Activated T-helper 9 cell treated with anti-CD3 and anti-CD28 coated beads, Interleukin-2, amount 50 U/mL, for 16 hours (primary cell): ENCODE data around the gene ARTN.

ENCODE experiments used
- DNase-seq: peaks from one replicate; pipeline ENCODE4 v3.0.0-alpha.2; 2020; ENCODE audit warnings: low read depth

ARTN gene

DNA sequence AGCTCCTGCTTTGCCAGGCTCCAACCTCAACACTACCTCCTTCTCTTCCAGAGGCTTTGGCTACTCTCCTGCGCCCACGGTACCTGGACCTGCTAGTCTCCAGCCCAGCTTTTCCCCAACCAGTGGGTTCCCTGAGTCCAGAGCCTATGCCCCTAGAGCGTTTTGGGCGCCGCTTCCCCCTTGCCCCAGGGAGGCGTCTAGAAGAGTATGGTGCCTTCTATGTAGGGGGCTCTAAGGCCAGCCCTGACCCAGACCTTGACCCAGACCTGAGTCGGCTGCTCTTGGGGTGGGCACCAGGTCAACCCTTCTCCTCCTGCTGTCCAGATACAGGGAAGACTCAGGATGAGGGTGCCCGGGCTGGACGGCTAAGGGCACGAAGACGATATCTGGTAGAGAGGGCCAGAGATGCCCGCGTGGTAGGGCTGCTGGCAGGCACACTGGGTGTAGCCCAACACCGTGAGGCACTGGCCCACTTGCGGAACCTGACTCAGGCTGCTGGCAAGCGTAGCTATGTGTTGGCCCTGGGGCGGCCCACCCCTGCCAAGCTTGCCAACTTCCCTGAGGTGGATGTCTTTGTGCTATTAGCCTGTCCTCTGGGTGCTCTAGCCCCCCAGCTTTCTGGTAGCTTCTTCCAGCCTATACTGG is 37.9 kb downstream of the ARTN start:
- DNase-seq, result no peak

- DNase-seq, result no peak
Measured at GRCh38 chr1:43973981-43974442, 40.4 kb downstream of the ARTN start.

DNA sequence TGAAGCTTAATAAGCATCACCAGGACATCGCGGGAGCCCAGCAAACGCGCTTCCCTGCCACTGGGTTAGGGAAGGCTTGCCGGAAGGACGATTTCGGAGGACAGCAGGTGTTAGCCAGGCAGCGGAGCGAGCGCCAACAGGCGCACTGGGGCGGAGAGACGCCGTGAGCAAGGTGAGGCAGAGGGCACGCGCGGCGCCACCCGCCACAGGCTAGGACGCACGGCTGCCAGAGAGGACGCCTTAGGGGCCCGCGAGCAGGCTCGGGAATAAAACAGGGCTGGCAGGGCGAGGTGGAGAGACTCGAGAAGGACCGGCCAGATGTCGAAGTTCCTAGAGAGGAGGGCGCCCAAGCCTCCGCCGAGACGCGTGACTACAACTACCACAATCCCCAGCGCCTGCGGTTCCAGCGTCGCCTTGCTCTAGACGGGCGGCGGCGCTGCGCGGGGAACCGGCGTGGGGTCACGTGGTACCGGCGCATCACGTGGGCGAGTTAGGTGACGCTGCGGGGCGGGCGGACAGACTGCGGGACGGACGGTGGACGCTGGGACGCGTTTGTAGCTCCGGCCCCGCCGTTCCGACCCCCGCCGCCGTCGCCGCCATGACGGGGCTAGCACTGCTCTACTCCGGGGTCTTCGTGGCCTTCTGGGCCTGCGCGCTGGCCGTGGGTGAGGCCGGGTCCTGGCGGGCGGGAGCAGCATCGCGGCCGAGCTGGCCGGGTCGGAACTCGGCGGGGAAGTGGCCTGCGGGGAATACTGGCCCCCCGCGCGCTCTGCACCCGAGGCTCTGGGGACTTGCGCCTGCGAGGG is 41.0 kb downstream of the ARTN start, which contains the start of gene ATP6V0B:
Gene ATP6V0B, plus strand, starts transcription at position 518 of the 806 bp plus-strand sequence. Its CDS starts 81 bp downstream, at position 599.
- DNase-seq, result peak; percentile 93

GRCh38 chr1:43975249-43975961 is 41.8 kb downstream of the ARTN start:
- DNase-seq, result no peak

DNA sequence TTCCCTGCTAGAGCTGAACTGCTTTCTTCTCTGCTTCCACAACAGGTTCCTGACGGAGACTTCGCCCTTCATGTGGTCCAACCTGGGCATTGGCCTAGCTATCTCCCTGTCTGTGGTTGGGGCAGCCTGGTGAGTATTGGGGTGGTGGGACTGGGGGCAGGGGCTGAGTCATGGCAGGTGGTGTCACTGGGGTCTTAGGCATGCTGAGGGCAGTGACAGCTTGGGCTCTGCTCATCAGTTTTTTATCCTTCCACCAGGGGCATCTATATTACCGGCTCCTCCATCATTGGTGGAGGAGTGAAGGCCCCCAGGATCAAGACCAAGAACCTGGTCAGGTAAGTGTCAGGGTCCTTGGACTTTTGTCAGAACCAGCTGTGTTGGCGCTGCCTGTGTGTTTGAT is 42.4 kb downstream of the ARTN start:
- DNase-seq, result no peak

GRCh38 chr1:43976890-43977289 is 43.3 kb downstream of the ARTN start:
- no peak for DNase-seq

GRCh38 chr1:43977376-43978263 is 44.0 kb downstream of the ARTN start:
- DNase-seq, result no peak

- DNase-seq, result no peak
Measured at GRCh38 chr1:43978264-43978550, 44.6 kb downstream of the ARTN start.

DNA sequence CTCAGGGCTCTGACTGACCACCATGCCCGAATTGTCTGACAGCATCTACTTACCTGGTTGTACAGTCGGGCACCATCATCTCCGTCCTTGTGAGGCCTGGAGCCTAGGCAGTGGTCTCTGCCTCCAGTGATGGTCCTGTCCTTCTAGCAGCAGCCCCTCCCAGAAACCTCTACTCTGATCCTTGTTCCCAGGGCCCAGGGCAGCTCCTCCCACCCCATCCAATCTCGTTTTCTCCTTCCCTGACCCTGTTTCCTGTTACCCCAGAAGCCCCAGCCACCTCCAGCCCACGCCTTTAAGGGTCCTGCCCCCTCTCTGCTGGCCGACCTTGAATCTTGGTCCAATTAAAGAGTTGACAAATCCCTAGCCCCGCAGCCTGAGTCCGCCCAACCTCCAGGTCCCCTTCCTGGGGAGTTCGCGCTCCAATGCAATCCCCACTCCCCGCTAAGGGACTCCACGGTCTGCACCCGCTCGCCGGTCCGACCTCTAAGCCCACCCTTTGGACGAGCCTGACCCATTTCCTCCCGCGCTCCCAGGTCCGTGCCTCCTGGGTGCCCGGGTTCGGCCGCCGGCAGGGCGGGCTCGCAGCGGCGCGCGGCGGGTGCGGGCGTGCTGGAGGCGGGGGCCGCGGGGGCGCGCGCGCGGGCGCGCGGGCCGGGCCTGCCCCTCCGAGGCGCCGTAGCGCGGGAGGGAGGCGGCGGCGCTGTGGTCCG is 45.1 kb downstream of the ARTN start, which contains the start of gene B4GALT2:
Gene B4GALT2, plus strand, starts transcription at position 660 of the 710 bp plus-strand sequence. CDS start 1,951 bp downstream, outside the sequence.
- DNase-seq, result no peak

DNA sequence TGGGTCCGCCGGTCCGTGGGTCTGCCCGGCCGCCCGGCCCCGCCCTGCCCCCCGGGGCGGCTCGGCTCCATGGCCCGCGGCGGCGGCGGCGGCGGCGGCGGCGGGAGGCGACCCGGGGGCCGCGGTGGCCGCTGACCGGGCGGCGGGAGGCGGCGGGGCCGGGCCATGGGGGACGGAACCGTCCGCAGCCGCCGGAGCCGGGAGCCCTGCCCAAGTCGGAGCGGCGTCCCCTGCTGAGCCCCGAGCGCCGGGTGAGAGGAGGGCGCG is 45.6 kb downstream of the ARTN start:
- DNase-seq, result no peak

- no peak for DNase-seq
Measured at GRCh38 chr1:43979528-43980254, 46.1 kb downstream of the ARTN start.

DNA sequence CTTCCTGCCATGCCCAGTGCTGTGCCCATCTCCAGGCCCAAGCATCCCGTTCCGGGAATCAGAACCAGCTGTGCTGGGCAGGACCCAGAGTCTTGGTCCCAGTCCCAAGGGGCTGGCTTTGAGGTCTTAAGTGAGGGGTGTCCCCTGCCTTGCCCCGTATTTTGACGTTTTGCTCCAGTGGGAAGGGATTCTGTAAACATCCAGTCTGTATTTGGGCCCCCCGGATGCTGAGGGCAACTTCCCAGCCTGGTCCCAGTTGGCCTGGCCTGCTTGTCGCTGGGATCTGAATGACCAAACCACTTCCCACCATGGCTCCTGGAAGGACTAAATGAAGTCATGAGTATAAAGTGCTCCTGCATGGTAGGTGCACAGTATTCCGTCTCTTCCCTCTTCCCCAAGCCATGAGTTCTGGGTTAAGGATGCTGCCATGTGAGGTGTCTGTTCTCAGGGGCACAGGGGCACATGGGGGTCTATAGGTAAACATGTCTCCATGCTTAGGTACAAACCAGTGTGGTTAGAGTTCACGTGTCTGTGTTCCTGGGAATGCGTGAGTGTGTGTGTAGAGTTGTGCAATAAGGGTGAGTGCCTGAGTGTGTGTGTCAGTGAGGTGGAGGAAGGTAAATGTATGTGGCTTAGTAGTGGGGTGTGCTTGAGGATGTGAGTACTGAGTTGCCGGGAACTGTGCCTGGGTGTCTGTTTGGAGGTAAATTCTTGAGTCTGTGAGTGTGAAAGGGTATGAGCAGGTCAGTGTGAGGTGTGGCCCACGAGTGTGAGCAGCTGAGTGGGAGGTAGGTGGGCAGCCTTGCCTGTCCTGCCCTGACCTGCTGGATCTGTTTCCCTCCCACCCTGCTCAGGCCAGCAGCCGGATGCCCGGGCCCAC is 46.9 kb downstream of the ARTN start:
- DNase-seq, result no peak

DNA sequence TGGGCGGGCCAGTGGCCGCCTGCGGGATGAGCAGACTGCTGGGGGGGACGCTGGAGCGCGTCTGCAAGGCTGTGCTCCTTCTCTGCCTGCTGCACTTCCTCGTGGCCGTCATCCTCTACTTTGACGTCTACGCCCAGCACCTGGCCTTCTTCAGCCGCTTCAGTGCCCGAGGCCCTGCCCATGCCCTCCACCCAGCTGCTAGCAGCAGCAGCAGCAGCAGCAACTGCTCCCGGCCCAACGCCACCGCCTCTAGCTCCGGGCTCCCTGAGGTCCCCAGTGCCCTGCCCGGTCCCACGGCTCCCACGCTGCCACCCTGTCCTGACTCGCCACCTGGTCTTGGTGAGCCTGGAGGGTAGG is 47.5 kb downstream of the ARTN start:
- no peak for DNase-seq

GRCh38 chr1:43981636-43982035 is 48.0 kb downstream of the ARTN start:
- DNase-seq, result no peak

DNA sequence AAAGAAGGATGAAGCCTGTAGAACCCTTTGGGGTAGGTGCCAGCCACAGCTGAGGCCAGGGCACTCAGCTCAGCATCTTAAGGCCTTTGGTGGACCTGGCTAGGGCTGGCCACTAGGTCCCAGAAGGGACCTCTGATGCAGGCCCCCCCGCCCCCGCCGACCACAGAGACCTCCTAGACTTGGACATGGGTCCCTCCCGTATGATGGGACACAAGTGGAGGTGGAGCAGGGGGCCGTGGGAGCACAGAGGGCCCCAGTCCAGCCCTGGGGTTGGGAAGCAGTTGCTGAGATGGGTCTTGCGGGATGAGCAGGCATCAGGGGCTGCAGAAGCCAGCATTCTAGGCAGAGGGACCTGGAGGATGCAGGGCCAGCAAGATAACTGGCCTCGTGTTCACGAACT is 48.6 kb downstream of the ARTN start:
- DNase-seq, result no peak

GRCh38 chr1:43982808-43983207 is 49.2 kb downstream of the ARTN start:
- DNase-seq, result no peak

DNA sequence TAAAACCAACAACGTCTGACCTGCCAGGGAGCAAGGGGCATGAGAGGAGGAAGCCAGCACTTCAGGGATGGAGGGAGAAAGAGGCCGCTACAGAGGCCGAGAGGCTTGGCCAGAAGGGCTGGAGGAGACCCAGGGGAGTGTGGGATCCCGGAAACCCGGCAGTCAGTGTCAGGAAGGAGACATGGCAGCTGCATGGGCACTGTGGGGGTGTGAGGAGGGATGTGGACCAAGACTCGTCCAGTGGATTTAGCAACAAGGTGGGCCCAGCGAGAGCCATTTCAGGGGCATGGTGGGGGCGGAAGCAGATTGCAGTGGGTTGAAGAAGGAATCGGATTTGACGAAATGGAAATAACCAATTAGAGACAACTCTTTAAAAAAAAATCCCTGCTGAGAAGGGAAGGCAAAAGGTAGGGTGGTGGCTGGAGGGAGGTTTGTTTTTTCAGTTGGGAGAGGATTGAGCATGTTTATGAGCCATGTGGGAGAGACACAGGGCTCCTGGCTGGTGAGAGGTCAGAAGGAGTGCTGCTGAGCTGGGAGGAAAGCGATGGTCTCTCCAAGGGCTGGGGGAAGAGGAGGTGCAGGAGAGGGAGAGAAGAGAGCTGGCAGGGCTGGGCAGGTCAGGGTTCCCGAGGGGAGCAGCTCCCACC is 49.8 kb downstream of the ARTN start:
- DNase-seq, result no peak

GRCh38 chr1:43984855-43985254 is 51.3 kb downstream of the ARTN start:
- no peak for DNase-seq

DNA sequence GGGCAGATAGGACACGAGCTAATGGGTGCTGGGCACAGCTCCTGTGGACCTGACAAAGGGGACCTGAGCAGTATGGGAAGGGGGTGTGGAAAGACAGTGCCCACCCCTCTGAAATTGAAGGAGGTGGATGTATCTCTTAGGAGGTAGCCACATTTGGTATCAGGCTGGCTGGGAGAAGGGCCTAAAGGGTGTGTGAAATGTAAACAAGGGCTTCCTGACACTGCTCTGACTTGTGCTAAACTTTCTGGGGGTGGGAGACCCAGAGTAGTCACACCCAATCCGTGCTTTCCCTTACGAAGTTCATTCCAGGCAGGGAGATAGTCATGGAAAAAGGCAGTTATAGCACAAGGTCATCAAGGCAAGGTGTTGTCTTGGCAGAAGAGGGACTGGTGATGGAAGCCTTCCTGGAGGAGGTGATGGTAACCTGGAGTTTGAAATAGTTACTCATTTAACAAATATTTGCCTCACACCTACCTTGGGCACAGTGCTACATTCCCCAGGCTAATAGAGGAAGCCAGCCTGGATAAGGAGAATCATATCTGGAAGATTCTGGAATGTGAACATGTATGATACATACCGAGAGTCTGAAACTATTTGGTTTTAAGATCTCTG is 52.5 kb downstream of the ARTN start:
- DNase-seq, result no peak
